Right atrium auricular region (tissue), 2 donors: Measurements from ENCODE around the gene HLA-C. TPM values are rescaled to one million over a fixed set of nuclear protein-coding genes. Genes with fewer than 3 reads are reported as not detected.
A peak's percentile ranks its signal among the peaks of the same experiment; 100 is the strongest.

Source experiments
- DNase-seq: peaks from one replicate; pipeline ENCODE4 v3.0.0-alpha.2; 2019; ENCODE audit warnings: low spot score
- H3K27ac ChIP-seq, 2 donors: fragments of 200-600 bp; sonication (generic); 1 replicate in 1 of 2; 2 replicates in 1 of 2; pipeline ENCODE4 v1.5.1; 2016 to 2019
- H3K27me3 ChIP-seq, 2 donors: fragments of 200-600 bp; sonication (generic); one replicate each; pipeline versions ENCODE4 v1.5.1 to v1.6.0; 2017 to 2019
- H3K36me3 ChIP-seq: fragments of 200-600 bp; sonication (generic); one replicate; pipeline ENCODE4 v1.5.1; 2016
- H3K4me1 ChIP-seq, 2 donors: fragments of 200-600 bp; sonication (generic); one replicate each; pipeline versions ENCODE4 v1.5.1 to v1.6.0; 2017 to 2019
- H3K4me3 ChIP-seq, 2 donors: fragments of 200-600 bp; sonication (generic); 1 replicate in 1 of 2; 2 replicates in 1 of 2; pipeline ENCODE4 v1.5.1; 2017 to 2019; ENCODE audit warnings: mild to moderate bottlenecking in 1 of 2, moderate library complexity in 1 of 2
- H3K9me3 ChIP-seq, 2 donors: fragments of 200-600 bp; sonication (generic); one replicate each; pipeline ENCODE4 v1.5.1; 2019
- CTCF ChIP-seq, 2 donors: fragments of 200-600 bp; sonication (generic); IDR thresholded peaks; one replicate each; pipeline ENCODE4 v1.5.1; 2019; ENCODE audit warnings: antibody characterized with exemption in 2 of 2
- total RNA-seq, 2 donors: library from RNA; depleted of rRNA; stranded (reverse); fragments of >200 nt; gene quantifications; one replicate each; pipeline ENCODE4 v1.1.0, GENCODE V29; 2016

HLA-C gene
- total RNA-seq, 2 donors from 2014 or later = 122 to 503 TPM

DNA sequence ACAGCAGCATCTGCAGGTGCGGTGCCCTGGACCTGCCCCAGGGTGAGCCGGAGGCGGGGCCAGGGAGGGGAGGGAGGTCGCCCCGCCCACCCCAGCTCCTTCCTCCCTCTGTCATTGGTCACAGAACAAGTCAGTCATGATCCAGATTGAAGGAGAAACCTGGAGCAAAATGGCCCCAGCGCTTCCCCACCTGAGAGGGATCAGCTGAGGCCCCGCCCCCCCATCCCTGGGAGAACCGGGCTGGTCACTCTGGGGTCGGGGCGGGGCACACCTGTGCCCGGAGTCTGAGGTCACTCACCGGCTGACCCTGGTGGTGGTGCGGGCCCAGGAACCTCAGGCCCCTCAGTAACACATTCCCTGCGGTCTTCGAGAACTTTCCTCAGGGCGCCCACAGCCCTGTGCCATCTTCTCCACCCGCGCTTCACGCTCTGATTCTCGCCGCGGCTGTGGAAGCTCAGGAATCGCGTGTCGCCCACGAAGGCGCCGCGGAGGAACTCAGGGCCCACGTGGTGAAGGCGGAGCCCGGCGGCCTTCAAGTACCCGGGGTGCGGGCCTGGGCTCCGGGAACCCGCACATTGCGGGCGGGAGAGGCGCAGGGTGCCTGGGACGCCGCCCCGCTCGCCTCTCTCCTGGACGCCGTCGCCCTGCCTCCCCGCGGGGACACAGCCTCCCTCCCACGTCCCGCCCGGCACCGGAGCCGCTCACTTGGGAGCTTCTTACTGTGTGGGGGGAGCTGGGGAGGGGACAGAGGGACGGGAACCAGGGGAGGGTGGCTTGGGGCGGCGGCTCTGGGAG lies 36.4 kb upstream of the HLA-C start:
- TF ChIP-seq CTCF (IDR thresholded peaks at IDR 0.05) = no peak
- peak overlapping the region; percentile 19 to 35 for H3K4me3 ChIP-seq
- DNase-seq = no peak
- H3K27ac ChIP-seq = no peak overlapping the region
- peaks cover 0 to 8% of the 10 kb centered on the region in 2 donors for H3K27me3 ChIP-seq
- H3K36me3 ChIP-seq = no peaks in the 10 kb centered on the region
- H3K4me1 ChIP-seq = no peaks in the 10 kb centered on the region
- no peaks in the 10 kb centered on the region for H3K9me3 ChIP-seq

GRCh38 chr6:31307669-31308049 lies 35.8 kb upstream of the HLA-C start:
- DNase-seq = no peak
- Histone ChIP-seq H3K36me3 (no peaks in the 10 kb centered on the region), H3K4me1 (no peaks in the 10 kb centered on the region), H3K27ac (no peak overlapping the region), H3K27me3 (peaks cover 0 to 8% of the 10 kb centered on the region in 2 donors), H3K9me3 (no peaks in the 10 kb centered on the region), H3K4me3 (no peak overlapping the region)
- no peak for TF ChIP-seq CTCF (IDR thresholded peaks at IDR 0.05)

DNA sequence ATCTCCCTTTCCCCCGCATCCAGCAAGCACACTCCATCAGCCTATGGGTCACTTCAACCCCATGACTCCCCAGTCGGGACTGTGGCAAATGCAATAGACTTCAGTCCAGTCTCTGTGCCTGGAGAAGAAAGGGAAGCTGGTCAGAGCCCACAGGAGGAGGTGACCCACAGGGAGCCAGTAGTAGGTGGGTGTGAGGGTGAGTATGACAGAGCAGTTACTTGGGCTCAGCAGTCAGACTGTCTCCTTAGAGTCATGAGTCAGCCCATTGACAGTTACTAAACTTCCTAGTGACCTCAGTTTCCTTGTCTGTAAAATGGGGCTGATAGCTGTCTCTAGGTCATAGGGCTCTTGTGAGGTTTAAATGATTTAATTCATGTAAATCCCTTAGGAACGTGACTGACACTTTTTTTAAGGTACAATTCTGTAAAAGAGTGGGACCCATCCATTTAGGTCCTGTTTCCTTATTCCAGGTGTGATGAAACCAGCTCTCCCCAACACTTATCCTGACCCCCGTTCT lies 33.9 kb upstream of the HLA-C start:
- no peaks in the 10 kb centered on the region for H3K9me3 ChIP-seq
- no peaks in the 10 kb centered on the region for H3K4me1 ChIP-seq
- no peak for TF ChIP-seq CTCF (IDR thresholded peaks at IDR 0.05)
- no peak for DNase-seq
- H3K4me3 ChIP-seq = no peak overlapping the region
- H3K27me3 ChIP-seq = peaks cover 0 to 8% of the 10 kb centered on the region in 2 donors
- no peaks in the 10 kb centered on the region for H3K36me3 ChIP-seq
- no peak overlapping the region for H3K27ac ChIP-seq

- H3K4me1 ChIP-seq = no peaks in the 10 kb centered on the region
- no peak for TF ChIP-seq CTCF (IDR thresholded peaks at IDR 0.05)
- no peak for DNase-seq
- no peaks in the 10 kb centered on the region for H3K9me3 ChIP-seq
- H3K36me3 ChIP-seq = no peaks in the 10 kb centered on the region
- no peak overlapping the region for H3K27ac ChIP-seq
- H3K27me3 ChIP-seq = peaks cover 0 to 5% of the 10 kb centered on the region in 2 donors
- no peak overlapping the region for H3K4me3 ChIP-seq
Observed at GRCh38 chr6:31304683-31305082, 32.8 kb upstream of the HLA-C start.

- TF ChIP-seq CTCF (IDR thresholded peaks at IDR 0.05) = no peak
- Histone ChIP-seq H3K9me3 (no peaks in the 10 kb centered on the region), H3K27ac (no peak overlapping the region), H3K27me3 (no peaks in the 10 kb centered on the region), H3K4me1 (no peaks in the 10 kb centered on the region), H3K36me3 (no peaks in the 10 kb centered on the region), H3K4me3 (no peak overlapping the region)
- no peak for DNase-seq
Observed at GRCh38 chr6:31300797-31301196, 28.9 kb upstream of the HLA-C start.
